Measurements from ENCODE around the gene GRIN2C.

The GRIN2C gene

GRCh38 chr17:74863420-74864296, 4.0 kb upstream of the GRIN2C start:
- DNase-seq = no peak

GRCh38 chr17:74862919-74863318, 3.2 kb upstream of the GRIN2C start:
- DNase-seq = no peak

- peak; percentile 36 to 58 for DNase-seq
These were observed 2.6 kb upstream of the GRIN2C start for GRCh38 chr17:74862108-74862901.

GRCh38 chr17:74861662-74862107, 2.0 kb upstream of the GRIN2C start:
- DNase-seq = no peak

GRCh38 chr17:74860872-74861661, 1.4 kb upstream of the GRIN2C start:
- DNase-seq = no peak

- DNase-seq = no peak
These were observed 665 bp upstream of the GRIN2C start for GRCh38 chr17:74860229-74860871.

- no peak for DNase-seq
These were observed 820 bp downstream of the GRIN2C start for GRCh38 chr17:74858672-74859458.

- no peak for DNase-seq
These were observed 2.5 kb downstream of the GRIN2C start for GRCh38 chr17:74857191-74857590.

- no peak for DNase-seq
These were observed 3.6 kb downstream of the GRIN2C start for GRCh38 chr17:74856112-74856511.

GRCh38 chr17:74855323-74855722, 4.4 kb downstream of the GRIN2C start:
- no peak for DNase-seq

- DNase-seq = no peak
These were observed 4.9 kb downstream of the GRIN2C start for GRCh38 chr17:74854792-74855191.

- DNase-seq = no peak
These were observed 6.0 kb downstream of the GRIN2C start for GRCh38 chr17:74853669-74854068.

- no peak for DNase-seq
These were observed 6.7 kb downstream of the GRIN2C start for GRCh38 chr17:74853048-74853397.

- DNase-seq = no peak
These were observed 7.2 kb downstream of the GRIN2C start for GRCh38 chr17:74852237-74853047.

GRCh38 chr17:74851612-74852236, 8.0 kb downstream of the GRIN2C start:
- DNase-seq = no peak

- DNase-seq = no peak
These were observed 8.8 kb downstream of the GRIN2C start for GRCh38 chr17:74850914-74851313.

- no peak for DNase-seq
These were observed 9.4 kb downstream of the GRIN2C start for GRCh38 chr17:74850310-74850709.

- no peak for DNase-seq
These were observed 10.9 kb downstream of the GRIN2C start for GRCh38 chr17:74848656-74849399.

- no peak for DNase-seq
These were observed 13.1 kb downstream of the GRIN2C start for GRCh38 chr17:74846621-74847020.

GRCh38 chr17:74843352-74843627, 16.4 kb downstream of the GRIN2C start:
- no peak for DNase-seq
